HepG2 (cell line): ENCODE results near the gene SGCD. TPM values are rescaled to one million over a fixed set of nuclear protein-coding genes. Genes with fewer than 3 reads are reported as not detected.
"Not testable (repeated sequence)": the region's sequence is repeated elsewhere in the genome, so short reads cannot be mapped to it uniquely, and the experiment has no call there.

ENCODE experiments used
- ATAC-seq: fragments of 200-7000 bp; cut with Tn5 transposase; 3 replicates; pipeline ENCODE4 v1.9.1; 2020; ENCODE audit warnings: mild to moderate bottlenecking, moderate library complexity
- BruUV-seq: library from RNA; stranded (reverse); fragments of 400-500 nt; replicated peaks from 2 replicates; lab custom pipeline; 2021; lab: Mats Ljungman, UMichigan
- CTCF ChIA-PET: fragments of 300-600 bp; formaldehyde crosslinking; extraction: SDS; loops from one replicate; lab custom pipeline; 2021; ENCODE audit warnings: low total read pairs, inconsistent platforms, low intra/inter-chr PET ratio; lab: Yijun Ruan, JAX
- POLR2A ChIA-PET: fragments of 350-600 bp; sonication (Branson Sonifier 250); formaldehyde crosslinking; loops from one replicate; lab custom pipeline; 2020; ENCODE audit warnings: antibody characterized with exemption, inconsistent platforms; lab: Yijun Ruan, JAX
- DNase-seq: peaks from one replicate; pipeline ENCODE4 v3.0.0-alpha.2; 2015; ENCODE audit warnings: low spot score
- FAIRE-seq: peaks from 3 replicates; lab custom pipeline; 2011; peaks lifted over from hg19 to GRCh38; lab: Jason Lieb, UNC
- H2AFZ ChIP-seq: one replicate; pipeline ENCODE4 v1.6.1; 2011; ENCODE audit warnings: low read length, inconsistent platforms
- H3K27ac ChIP-seq: fragments of 300-600 bp; 3 replicates; pipeline ENCODE4 v1.8.0; 2011; ENCODE audit warnings: mixed run types, mild to moderate bottlenecking, mixed read lengths, low read length, inconsistent platforms; ENCODE audit not compliant: insufficient read depth; ENCODE audit errors: extremely low read length
- H3K27me3 ChIP-seq, 2 experiments: fragments of 200-600 bp in 1 of 2; 2 replicates in 1 of 2; 3 replicates in 1 of 2; pipeline versions ENCODE4 v1.6.0 to v1.8.0; 2011; ENCODE audit warnings: low read length in 2 of 2, mild to moderate bottlenecking in 2 of 2, moderate library complexity in 2 of 2, inconsistent platforms in 1 of 2; ENCODE audit not compliant: insufficient read depth in 2 of 2, control insufficient read depth in 1 of 2
- H3K36me3 ChIP-seq, 2 experiments: fragments of 200-600 bp in 1 of 2; replicated peaks in 1 of 2; 2 replicates in 1 of 2; 3 replicates in 1 of 2; pipeline versions ENCODE4 v1.5.1 to v1.8.0; 2011; ENCODE audit warnings: low read length in 2 of 2, inconsistent platforms in 1 of 2; ENCODE audit not compliant: insufficient read depth in 2 of 2, control insufficient read depth in 1 of 2
- H3K4me1 ChIP-seq: 2 replicates; pipeline ENCODE4 v1.5.1; 2012; ENCODE audit warnings: low read length, inconsistent platforms; ENCODE audit not compliant: insufficient read depth
- H3K4me2 ChIP-seq: 2 replicates; pipeline ENCODE4 v1.6.0; 2011; ENCODE audit warnings: low read depth, low read length, inconsistent platforms
- H3K4me3 ChIP-seq, 3 experiments: fragments of 200-600 bp in 1 of 3; sonication (generic), shearing (Covaris generic) in 1 of 3; replicated peaks in 1 of 3; 2 replicates each; pipeline ENCODE4 v1.5.1; 2011 to 2016; ENCODE audit warnings: low read length in 3 of 3, inconsistent platforms in 2 of 3, low read depth in 2 of 3, mild to moderate bottlenecking in 2 of 3, control low read depth in 1 of 3, mixed read lengths in 1 of 3; ENCODE audit not compliant: insufficient read depth in 1 of 3
- H3K79me2 ChIP-seq: one replicate; pipeline ENCODE4 v1.6.1; 2011; ENCODE audit warnings: low read length, inconsistent platforms; ENCODE audit not compliant: insufficient read depth
- H3K9ac ChIP-seq: 2 replicates; pipeline ENCODE4 v1.6.0; 2011; ENCODE audit warnings: mild to moderate bottlenecking, low read depth, low read length, inconsistent platforms; ENCODE audit not compliant: insufficient read depth
- H3K9me3 ChIP-seq: 2 replicates; pipeline ENCODE4 v1.5.1; 2012; ENCODE audit warnings: mild to moderate bottlenecking, low read length
- H4K20me1 ChIP-seq: 2 replicates; pipeline ENCODE4 v1.6.0; 2011; ENCODE audit warnings: inconsistent platforms, mild to moderate bottlenecking, low read length, moderate library complexity; ENCODE audit not compliant: insufficient read depth
- CBX5 ChIP-seq: sonication (generic); formaldehyde crosslinking; IDR thresholded peaks from 2 replicates; pipeline ENCODE4 v1.4.0; 2020; ENCODE audit warnings: missing genetic modification reagents, borderline replicate concordance
- HMGXB4 ChIP-seq, 2 experiments: sonication (generic) in 1 of 2; formaldehyde crosslinking in 1 of 2; IDR thresholded peaks; 2 replicates each; pipeline versions ENCODE4 v1.4.0 to v1.6.1; 2018 to 2020; ENCODE audit warnings: missing genetic modification reagents in 2 of 2, borderline replicate concordance in 1 of 2, low read depth in 1 of 2, mild to moderate bottlenecking in 1 of 2, missing biosample characterization in 1 of 2
- HNRNPLL ChIP-seq: fragments of 200-400 bp; formaldehyde crosslinking; IDR thresholded peaks from 2 replicates; pipeline ENCODE4 v1.6.1; 2017; ENCODE audit warnings: mild to moderate bottlenecking, low read depth, low read length; ENCODE audit not compliant: poor library complexity, severe bottlenecking
- ZIK1 ChIP-seq: sonication (generic); formaldehyde crosslinking; IDR thresholded peaks from 2 replicates; pipeline ENCODE4 v1.5.0; 2020; ENCODE audit warnings: mild to moderate bottlenecking, low read depth, missing genetic modification reagents, borderline replicate concordance
- ZNF598 ChIP-seq: sonication (generic); formaldehyde crosslinking; IDR thresholded peaks from 2 replicates; pipeline ENCODE4 v1.5.1; 2020; ENCODE audit warnings: mild to moderate bottlenecking, missing genetic modification reagents, borderline replicate concordance
- WGBS: methylation state at CpG from one replicate; pipeline ENCODE4 v1.1.6; 2017; ENCODE audit warnings: low lambda C conversion rate; 5-methylcytosine and 5-hydroxymethylcytosine counted together
- in situ Hi-C: cut with HindIII; loops from 2 replicates; pipeline ENCODE4 v1.10.0; 2017; ENCODE audit warnings: low pct_unique_long_range_greater_than_20kb; ENCODE audit not compliant: extremely low pct_ligation_motif_present
- intact Hi-C: fragments of 100-400 bp; cut with micrococcal nuclease; formaldehyde crosslinking; loops from one replicate; pipeline ENCODE4 v1.10.0; 2022; ENCODE audit not compliant: unreplicated experiment
- polyA plus RNA-seq, 8 experiments: library from polyadenylated mRNA; depleted of rRNA in 3 of 8; stranded (reverse) in 7 of 8; unstranded in 1 of 8; fragments of >200 nt; fragmentation: Illumina TruSeq in 4 of 8; extraction: Trizol in 4 of 8; gene quantifications; 2 replicates each; pipeline versions ENCODE4 v1.2.1 to v1.2.3, GENCODE V29; 2011 to 2016; ENCODE audit warnings: low read depth in 4 of 8, missing spikeins in 1 of 8, mixed read lengths in 1 of 8; ENCODE audit not compliant: insufficient read depth in 1 of 8
- total RNA-seq, 5 experiments: library from RNA; depleted of rRNA; stranded (reverse); fragments of >200 nt; fragmentation: Illumina TruSeq; extraction: Trizol; gene quantifications; 2 replicates each; pipeline ENCODE4 v1.2.3, GENCODE V29; 2016; ENCODE audit warnings: low read depth in 1 of 5

Gene SGCD
- total and polyA plus RNA-seq, 2 of the 13 experiments (the other 11 are each of a cell fraction or from before 2014, with no cell fraction given): not detected

GRCh38 chr5:156598964-156599363, 272.0 kb downstream of the SGCD start:
- Histone ChIP-seq H4K20me1 (no peaks in the 10 kb centered on the region), H3K36me3 (no peaks in the 10 kb centered on the region), H3K9me3 (peaks cover 23% of the 10 kb centered on the region), H3K4me2 (no peak overlapping the region), H3K4me3 (no peak overlapping the region), H3K4me1 (no peaks in the 10 kb centered on the region), H3K27me3 (no peaks in the 10 kb centered on the region), H3K9ac (no peak overlapping the region), H3K79me2 (no peaks in the 10 kb centered on the region), H3K27ac (no peak overlapping the region), H2AFZ (no peak overlapping the region)
- in situ Hi-C loops: no loop called here
- TF ChIP-seq ZIK1: no peak
- TF ChIP-seq HNRNPLL: no peak
- DNase-seq: no peak
- WGBS: 0% methylated on average over 2 of the region's 2 CpGs
- intact Hi-C loops: no loop called here
- CTCF ChIA-PET: no interaction called here
- no TSS peak for BruUV-seq
- no peak for ATAC-seq
- POLR2A ChIA-PET: no interaction called here
- FAIRE-seq: no peak

GRCh38 chr5:156610582-156610981, 283.6 kb downstream of the SGCD start:
- DNase-seq, CTCF ChIA-PET, intact Hi-C loops, H3K27ac ChIP-seq, H3K27me3 ChIP-seq, H3K4me1 ChIP-seq, ATAC-seq, H4K20me1 ChIP-seq, H3K9ac ChIP-seq, H3K4me3 ChIP-seq, BruUV-seq, FAIRE-seq, in situ Hi-C loops, H2AFZ ChIP-seq, H3K79me2 ChIP-seq, H3K4me2 ChIP-seq, POLR2A ChIA-PET, H3K36me3 ChIP-seq: not testable (repeated sequence)
- 41% methylated on average over 4 of the region's 11 CpGs for WGBS
- H3K9me3 ChIP-seq: peaks cover 23% of the 10 kb centered on the region

- H3K36me3 ChIP-seq: no peaks in the 10 kb centered on the region
- peaks cover 22% of the 10 kb centered on the region for H3K9me3 ChIP-seq
- intact Hi-C loops: no loop called here
- no TSS peak for BruUV-seq
- FAIRE-seq (no peak), ATAC-seq (no peak), DNase-seq (no peak)
- in situ Hi-C loops: no loop called here
- no peak overlapping the region for H2AFZ ChIP-seq
- no peak overlapping the region for H3K9ac ChIP-seq
- no peaks in the 10 kb centered on the region for H3K27me3 ChIP-seq
- no peaks in the 10 kb centered on the region for H4K20me1 ChIP-seq
- POLR2A ChIA-PET: no interaction called here
- CTCF ChIA-PET: no interaction called here
- no peak overlapping the region for H3K27ac ChIP-seq
- H3K4me1 ChIP-seq: no peaks in the 10 kb centered on the region
- H3K4me3 ChIP-seq: no peak overlapping the region
- WGBS: 0% methylated on average over 2 of the region's 2 CpGs
- H3K4me2 ChIP-seq: no peak overlapping the region
- H3K79me2 ChIP-seq: no peaks in the 10 kb centered on the region
- TF ChIP-seq HMGXB4 (CRISPR knock-in tag; IDR thresholded peaks at IDR 0.05; ENCODE audit: borderline replicate concordance in 1 of 2, low read depth in 1 of 2) (no peak), CBX5 (CRISPR knock-in tag) (no peak), ZNF598 (CRISPR knock-in tag) (no peak)
Observed at GRCh38 chr5:156615901-156616300, 288.9 kb downstream of the SGCD start.
